Hippocampal formation (tissue), 2 donors: Measurements from ENCODE around the gene CD47.

ENCODE experiments used
- DNase-seq, 2 donors: peaks; one replicate each; lab custom pipeline; 2025; lab: John Stamatoyannopoulos, UW

The CD47 gene

GRCh38 chr3:108117241-108117775 lies 26.5 kb upstream of the CD47 start:
- DNase-seq = no peak

GRCh38 chr3:108114423-108115065 lies 23.7 kb upstream of the CD47 start:
- no peak for DNase-seq

- DNase-seq = no peak
Observed at GRCh38 chr3:108113975-108114374, 23.1 kb upstream of the CD47 start.

- DNase-seq = no peak
Observed at GRCh38 chr3:108110934-108111333, 20.1 kb upstream of the CD47 start.

GRCh38 chr3:108108416-108108815 lies 17.6 kb upstream of the CD47 start:
- no peak for DNase-seq

GRCh38 chr3:108106449-108106848 lies 15.6 kb upstream of the CD47 start:
- DNase-seq = no peak

GRCh38 chr3:108106031-108106430 lies 15.2 kb upstream of the CD47 start:
- no peak for DNase-seq

- DNase-seq = no peak
Observed at GRCh38 chr3:108103886-108104797, 13.3 kb upstream of the CD47 start.

GRCh38 chr3:108103040-108103751 lies 12.4 kb upstream of the CD47 start:
- no peak for DNase-seq

- DNase-seq = no peak
Observed at GRCh38 chr3:108102420-108103039, 11.7 kb upstream of the CD47 start.

- no peak for DNase-seq
Observed at GRCh38 chr3:108100906-108101660, 10.3 kb upstream of the CD47 start.

- DNase-seq = no peak
Observed at GRCh38 chr3:108099679-108100428, 9.0 kb upstream of the CD47 start.

GRCh38 chr3:108099244-108099643 lies 8.4 kb upstream of the CD47 start:
- DNase-seq = no peak

GRCh38 chr3:108098003-108098370 lies 7.2 kb upstream of the CD47 start:
- no peak for DNase-seq

- DNase-seq = no peak
Observed at GRCh38 chr3:108097322-108098002, 6.6 kb upstream of the CD47 start.

- no peak for DNase-seq
Observed at GRCh38 chr3:108096532-108097321, 5.9 kb upstream of the CD47 start.

GRCh38 chr3:108093616-108094015 lies 2.8 kb upstream of the CD47 start:
- no peak for DNase-seq

- no peak for DNase-seq
Observed at GRCh38 chr3:108093021-108093420, 2.2 kb upstream of the CD47 start.

GRCh38 chr3:108092501-108092900 lies 1.7 kb upstream of the CD47 start:
- DNase-seq = no peak
